Suprapubic skin (tissue), 4 donors: ENCODE measurements around the gene KCNK16. TPM values are rescaled to one million over a fixed set of nuclear protein-coding genes. Genes with fewer than 3 reads are reported as not detected.

ENCODE experiments used
- DNase-seq, 2 donors: peaks; one replicate each; pipeline ENCODE4 v3.0.0-alpha.2; 2019; ENCODE audit warnings: low spot score in 2 of 2
- H3K27ac ChIP-seq: fragments of 200-600 bp; sonication (generic); one replicate; pipeline ENCODE4 v1.5.1; 2019
- H3K27me3 ChIP-seq: fragments of 200-600 bp; sonication (generic); one replicate; pipeline ENCODE4 v1.5.1; 2019
- H3K36me3 ChIP-seq: fragments of 200-600 bp; sonication (generic); one replicate; pipeline ENCODE4 v1.5.1; 2019
- H3K4me1 ChIP-seq: fragments of 200-600 bp; sonication (generic); one replicate; pipeline ENCODE4 v1.5.1; 2019
- H3K4me3 ChIP-seq: fragments of 200-600 bp; sonication (generic); one replicate; pipeline ENCODE4 v1.5.1; 2019; ENCODE audit warnings: mild to moderate bottlenecking
- H3K9me3 ChIP-seq: fragments of 200-600 bp; sonication (generic); one replicate; pipeline ENCODE4 v1.5.1; 2019
- CTCF ChIP-seq, 2 donors: fragments of 200-600 bp in 1 of 2; fragments of 450-650 bp in 1 of 2; sonication (generic) in 1 of 2; IDR thresholded peaks; one replicate each; pipeline ENCODE4 v1.5.1; 2016 to 2019; ENCODE audit warnings: antibody characterized with exemption in 2 of 2, mild to moderate bottlenecking in 1 of 2, moderate library complexity in 1 of 2
- EP300 ChIP-seq: sonication (generic); formaldehyde crosslinking; IDR thresholded peaks from one replicate; pipeline ENCODE4 v1.6.1; 2017; ENCODE audit warnings: antibody characterized with exemption
- POLR2A ChIP-seq, 2 donors: fragments of 450-650 bp; IDR thresholded peaks; one replicate each; pipeline ENCODE4 v1.6.1; 2017; ENCODE audit warnings: antibody characterized with exemption in 2 of 2, mild to moderate bottlenecking in 2 of 2, moderate library complexity in 2 of 2
- POLR2AphosphoS5 ChIP-seq, 3 donors: sonication (generic); formaldehyde crosslinking; IDR thresholded peaks; one replicate each; pipeline ENCODE4 v1.6.1; 2017; ENCODE audit warnings: antibody characterized with exemption in 3 of 3
- WGBS: methylation state at CpG from one replicate; pipeline ENCODE4 v1.1.5; 2018; 5-methylcytosine and 5-hydroxymethylcytosine counted together
- total RNA-seq, 4 donors: library from RNA; depleted of rRNA; stranded (reverse); fragments of >200 nt; gene quantifications; one replicate each; pipeline ENCODE4 v1.1.0, GENCODE V29; 2016

KCNK16 gene
- total RNA-seq, 4 donors from 2014 or later, result not detected

GRCh38 chr6:39282774-39283173 lies 39.7 kb downstream of the KCNK16 start:
- H3K4me1 ChIP-seq, result peaks cover 7% of the 10 kb centered on the region
- DNase-seq, result no peak
- H3K4me3 ChIP-seq, result no peak overlapping the region
- no peaks in the 10 kb centered on the region for H3K36me3 ChIP-seq
- 69% methylated on average over 2 of the region's 2 CpGs for WGBS
- TF ChIP-seq POLR2AphosphoS5 (IDR thresholded peaks at IDR 0.05) (no peak), POLR2A (IDR thresholded peaks at IDR 0.05) (no peak), CTCF (IDR thresholded peaks at IDR 0.05) (no peak), EP300 (no peak)
- no peak overlapping the region for H3K27ac ChIP-seq
- peaks cover 5% of the 10 kb centered on the region for H3K27me3 ChIP-seq
- no peaks in the 10 kb centered on the region for H3K9me3 ChIP-seq

DNA sequence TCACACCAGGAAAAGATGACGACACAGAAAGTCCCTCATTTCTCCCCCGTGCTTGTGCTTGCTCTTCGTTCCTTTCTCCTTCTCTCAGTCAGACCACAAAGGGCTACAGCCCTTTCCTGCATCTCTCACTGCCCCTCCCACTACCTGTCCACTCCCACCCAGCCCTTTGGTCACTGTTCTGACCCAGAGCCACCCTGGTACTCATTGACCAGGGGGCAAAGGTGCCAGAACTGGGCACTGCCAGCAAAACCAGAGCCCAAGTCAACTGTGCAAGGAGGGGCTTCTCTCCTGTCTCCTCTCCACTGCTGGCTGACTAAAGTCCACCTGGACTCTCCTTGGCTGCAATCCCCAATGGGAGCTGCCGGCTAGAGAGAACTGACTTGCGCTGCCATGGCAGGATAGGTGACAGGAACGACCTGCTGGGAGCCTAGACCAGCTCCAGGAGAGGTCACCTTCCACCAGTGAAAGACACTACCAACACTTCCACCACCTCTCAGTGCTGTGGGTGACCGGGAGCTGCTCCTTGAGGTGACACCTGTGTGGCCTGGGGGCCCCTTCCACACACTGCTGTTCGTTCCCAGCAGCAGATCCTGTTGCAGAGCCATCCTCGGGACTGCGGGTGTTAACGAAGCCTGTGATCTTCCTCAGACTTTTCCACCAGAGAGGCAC lies 41.1 kb downstream of the KCNK16 start:
- peaks cover 5% of the 10 kb centered on the region for H3K27me3 ChIP-seq
- peaks cover 7% of the 10 kb centered on the region for H3K4me1 ChIP-seq
- TF ChIP-seq EP300, result no peak
- no peak for TF ChIP-seq POLR2AphosphoS5 (IDR thresholded peaks at IDR 0.05)
- TF ChIP-seq CTCF (IDR thresholded peaks at IDR 0.05), result no peak
- TF ChIP-seq POLR2A (IDR thresholded peaks at IDR 0.05), result no peak
- no peak for DNase-seq
- H3K4me3 ChIP-seq, result no peak overlapping the region
- no peak overlapping the region for H3K27ac ChIP-seq
- no peaks in the 10 kb centered on the region for H3K9me3 ChIP-seq
- WGBS, result 78% methylated on average over 11 of the region's 11 CpGs
- H3K36me3 ChIP-seq, result no peaks in the 10 kb centered on the region

DNA sequence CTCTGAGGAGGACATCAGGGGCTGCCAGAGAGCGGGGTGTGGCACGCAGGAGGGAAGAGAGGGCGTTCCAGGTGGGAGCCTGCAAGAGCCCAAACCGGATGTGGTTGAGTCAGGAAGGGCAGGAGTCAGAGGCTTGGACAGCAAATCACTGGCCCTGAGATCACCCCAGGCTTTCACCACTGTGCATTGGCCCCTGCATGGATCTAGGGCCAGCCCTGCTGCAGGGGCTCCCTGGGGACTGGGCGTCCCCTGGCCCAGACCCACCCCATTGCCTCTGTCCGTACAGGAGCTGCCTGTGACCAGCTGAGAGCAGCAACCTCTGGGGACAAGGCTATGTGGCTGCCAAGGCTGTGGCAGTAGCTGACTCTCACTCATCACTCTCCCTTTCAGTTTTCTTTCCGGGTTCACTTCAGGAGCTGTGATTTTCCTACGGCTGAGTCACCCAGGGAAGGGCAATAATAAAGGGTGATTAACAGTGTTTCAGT lies 42.2 kb downstream of the KCNK16 start:
- TF ChIP-seq POLR2A (IDR thresholded peaks at IDR 0.05), result no peak
- TF ChIP-seq CTCF (IDR thresholded peaks at IDR 0.05), result no peak
- no peak for TF ChIP-seq POLR2AphosphoS5 (IDR thresholded peaks at IDR 0.05)
- no peak for TF ChIP-seq EP300
- Histone ChIP-seq H3K9me3 (no peaks in the 10 kb centered on the region), H3K4me1 (peaks cover 7% of the 10 kb centered on the region), H3K4me3 (no peak overlapping the region), H3K27ac (peak overlapping the region; percentile 21), H3K36me3 (no peaks in the 10 kb centered on the region), H3K27me3 (peaks cover 5% of the 10 kb centered on the region)
- 67% methylated on average over 5 of the region's 8 CpGs for WGBS
- no peak for DNase-seq

DNA sequence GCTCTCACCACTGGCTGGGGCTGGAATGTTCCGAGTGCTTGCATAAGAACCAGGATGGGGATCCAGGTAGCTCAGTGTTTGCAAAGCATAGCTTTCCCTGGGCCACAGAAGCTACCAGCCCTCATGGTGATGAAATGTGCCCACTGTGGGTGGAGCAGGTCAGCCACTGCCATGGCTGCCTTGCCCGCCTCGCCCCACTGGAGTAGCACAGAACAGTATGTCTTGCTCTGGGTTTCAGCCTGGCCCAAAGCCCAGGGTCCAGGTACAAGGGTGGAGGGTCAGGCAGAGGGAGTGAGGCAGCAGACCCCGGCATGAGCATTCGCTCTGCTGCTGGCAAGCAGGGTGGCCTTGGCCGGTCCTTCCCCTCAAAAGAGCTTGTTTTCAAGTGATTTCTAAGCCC lies 43.0 kb downstream of the KCNK16 start:
- Histone ChIP-seq H3K9me3 (no peaks in the 10 kb centered on the region), H3K4me3 (no peak overlapping the region), H3K36me3 (no peaks in the 10 kb centered on the region), H3K27me3 (peaks cover under 1% of the 10 kb centered on the region), H3K4me1 (peaks cover 7% of the 10 kb centered on the region), H3K27ac (peak overlapping the region; percentile 21)
- DNase-seq, result no peak
- TF ChIP-seq EP300 (no peak), POLR2A (IDR thresholded peaks at IDR 0.05) (no peak), CTCF (IDR thresholded peaks at IDR 0.05) (no peak), POLR2AphosphoS5 (IDR thresholded peaks at IDR 0.05) (no peak)
- WGBS, result 93% methylated on average over 3 of the region's 6 CpGs

DNA sequence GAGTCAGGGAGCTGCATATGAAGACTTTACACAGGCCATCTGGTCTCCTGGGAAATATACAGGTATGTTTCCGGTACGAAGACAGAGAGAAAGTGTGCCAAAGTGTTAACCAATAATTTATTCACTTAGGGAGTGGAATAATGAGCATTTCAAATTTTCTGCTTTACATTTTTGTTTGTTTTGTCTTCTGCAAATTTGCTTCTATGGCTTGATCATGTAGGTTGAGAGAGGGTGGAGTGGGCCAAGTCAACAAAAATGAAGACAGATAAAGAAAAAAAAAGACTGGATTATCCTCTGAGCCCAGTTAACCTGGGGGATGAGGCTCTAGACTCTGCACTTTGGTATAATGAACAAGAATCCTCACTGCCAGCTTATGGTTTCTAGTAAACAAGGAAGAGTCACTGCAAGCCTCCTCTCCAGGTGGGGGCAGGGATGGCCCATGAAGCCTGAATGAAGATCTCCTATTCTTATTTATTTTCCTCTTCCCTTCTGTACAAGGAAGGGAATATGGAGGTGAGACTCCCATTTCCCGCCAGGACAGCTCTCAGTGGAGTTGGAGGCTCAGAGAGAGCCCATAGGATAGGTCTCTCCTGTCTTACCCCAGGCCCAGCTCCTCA lies 46.0 kb downstream of the KCNK16 start:
- H3K27me3 ChIP-seq, result peaks cover 3% of the 10 kb centered on the region

More for the DNA sequence above, 46.0 kb downstream of the KCNK16 start:
- no peaks in the 10 kb centered on the region for H3K9me3 ChIP-seq
- peaks cover 7% of the 10 kb centered on the region for H3K4me1 ChIP-seq
- H3K4me3 ChIP-seq, result no peak overlapping the region
- TF ChIP-seq EP300, result no peak
- no peak for TF ChIP-seq POLR2AphosphoS5 (IDR thresholded peaks at IDR 0.05)
- no peak for TF ChIP-seq POLR2A (IDR thresholded peaks at IDR 0.05)
- no peak for TF ChIP-seq CTCF (IDR thresholded peaks at IDR 0.05)
- no peak overlapping the region for H3K27ac ChIP-seq
- WGBS, result 72% methylated on average over 3 of the region's 3 CpGs
- H3K36me3 ChIP-seq, result no peaks in the 10 kb centered on the region
- no peak for DNase-seq
